Prostate gland (tissue), 2 donors: ENCODE results near the gene TNS1. TPM values are rescaled to one million over a fixed set of nuclear protein-coding genes. Genes with fewer than 3 reads are reported as not detected.

Experiments
- DNase-seq: peaks from one replicate; pipeline ENCODE4 v3.0.0-alpha.2; 2019; ENCODE audit warnings: low spot score
- H3K27ac ChIP-seq, 2 donors: fragments of 200-600 bp; sonication (generic); 2 replicates each; pipeline ENCODE4 v1.5.1; 2017 to 2019
- H3K27me3 ChIP-seq: fragments of 200-600 bp; sonication (generic); replicated peaks from 2 replicates; pipeline ENCODE4 v1.5.1; 2019; ENCODE audit not compliant: insufficient read depth
- H3K36me3 ChIP-seq, 2 donors: fragments of 200-600 bp; sonication (generic); 1 replicate in 1 of 2; 2 replicates in 1 of 2; pipeline versions ENCODE4 v1.5.1 to v1.8.1; 2017 to 2019
- H3K4me1 ChIP-seq: fragments of 200-600 bp; sonication (generic); replicated peaks from 2 replicates; pipeline ENCODE4 v1.5.1; 2019
- H3K4me3 ChIP-seq, 2 donors: fragments of 200-600 bp; sonication (generic); 2 replicates each; pipeline ENCODE4 v1.5.1; 2017 to 2019
- H3K9me3 ChIP-seq: fragments of 200-600 bp; sonication (generic); 2 replicates; pipeline ENCODE4 v1.5.1; 2017
- CTCF ChIP-seq, 4 experiments: fragments of 200-600 bp in 2 of 4; fragments of 450-650 bp in 2 of 4; sonication (generic) in 2 of 4; IDR thresholded peaks; 1 replicate in 3 of 4; 2 replicates in 1 of 4; pipeline ENCODE4 v1.5.1; 2016 to 2019; ENCODE audit warnings: antibody characterized with exemption in 4 of 4, mild to moderate bottlenecking in 2 of 4, moderate library complexity in 2 of 4
- POLR2A ChIP-seq: fragments of 450-650 bp; IDR thresholded peaks from one replicate; pipeline ENCODE4 v1.6.1; 2016; ENCODE audit warnings: antibody characterized with exemption, mild to moderate bottlenecking
- POLR2AphosphoS5 ChIP-seq: sonication (generic); formaldehyde crosslinking; IDR thresholded peaks from one replicate; pipeline ENCODE4 v1.6.1; 2017; ENCODE audit warnings: antibody characterized with exemption
- WGBS: methylation state at CpG from one replicate; pipeline ENCODE4 v1.1.5; 2018; 5-methylcytosine and 5-hydroxymethylcytosine counted together
- intact Hi-C: fragments of 100-400 bp; cut with DNase I; formaldehyde crosslinking; loops from one replicate; pipeline ENCODE4 v1.14.2; 2022
- total RNA-seq, 2 donors: library from RNA; depleted of rRNA; stranded (reverse); fragments of >200 nt; gene quantifications; one replicate each; pipeline ENCODE4 v1.1.0, GENCODE V29; 2016

TNS1 gene
- total RNA-seq, 2 donors from 2014 or later, result 238 to 659 TPM

- H3K4me3 ChIP-seq, result no peak overlapping the region
- no peaks in the 10 kb centered on the region for H3K9me3 ChIP-seq
- DNase-seq, result no peak
- peaks cover 27% of the 10 kb centered on the region for H3K4me1 ChIP-seq
- no peaks in the 10 kb centered on the region for H3K27me3 ChIP-seq
- intact Hi-C loops, result no loop called here
- TF ChIP-seq POLR2A (no peak), POLR2AphosphoS5 (no peak), CTCF (IDR thresholded peaks at IDR 0.05) (no peak)
- 58% methylated on average over 1 of the region's 1 CpG for WGBS
- peaks cover 0 to 5% of the 10 kb centered on the region in 2 donors for H3K36me3 ChIP-seq
- peak overlapping the region; percentile 91 to 92 for H3K27ac ChIP-seq
Observed at GRCh38 chr2:217914078-217914477, 88.7 kb downstream of the TNS1 start.

GRCh38 chr2:217913436-217913835 lies 89.4 kb downstream of the TNS1 start:
- Histone ChIP-seq H3K36me3 (peaks cover 0 to 5% of the 10 kb centered on the region in 2 donors), H3K9me3 (no peaks in the 10 kb centered on the region), H3K4me3 (no peak overlapping the region), H3K27me3 (no peaks in the 10 kb centered on the region), H3K27ac (peak overlapping the region; percentile 91 to 92), H3K4me1 (peaks cover 26% of the 10 kb centered on the region)
- TF ChIP-seq POLR2AphosphoS5 (no peak), CTCF (IDR thresholded peaks at IDR 0.05) (no peak), POLR2A (no peak)
- 64% methylated on average over 3 of the region's 3 CpGs for WGBS
- DNase-seq, result no peak
- intact Hi-C loops, result no loop called here

DNA sequence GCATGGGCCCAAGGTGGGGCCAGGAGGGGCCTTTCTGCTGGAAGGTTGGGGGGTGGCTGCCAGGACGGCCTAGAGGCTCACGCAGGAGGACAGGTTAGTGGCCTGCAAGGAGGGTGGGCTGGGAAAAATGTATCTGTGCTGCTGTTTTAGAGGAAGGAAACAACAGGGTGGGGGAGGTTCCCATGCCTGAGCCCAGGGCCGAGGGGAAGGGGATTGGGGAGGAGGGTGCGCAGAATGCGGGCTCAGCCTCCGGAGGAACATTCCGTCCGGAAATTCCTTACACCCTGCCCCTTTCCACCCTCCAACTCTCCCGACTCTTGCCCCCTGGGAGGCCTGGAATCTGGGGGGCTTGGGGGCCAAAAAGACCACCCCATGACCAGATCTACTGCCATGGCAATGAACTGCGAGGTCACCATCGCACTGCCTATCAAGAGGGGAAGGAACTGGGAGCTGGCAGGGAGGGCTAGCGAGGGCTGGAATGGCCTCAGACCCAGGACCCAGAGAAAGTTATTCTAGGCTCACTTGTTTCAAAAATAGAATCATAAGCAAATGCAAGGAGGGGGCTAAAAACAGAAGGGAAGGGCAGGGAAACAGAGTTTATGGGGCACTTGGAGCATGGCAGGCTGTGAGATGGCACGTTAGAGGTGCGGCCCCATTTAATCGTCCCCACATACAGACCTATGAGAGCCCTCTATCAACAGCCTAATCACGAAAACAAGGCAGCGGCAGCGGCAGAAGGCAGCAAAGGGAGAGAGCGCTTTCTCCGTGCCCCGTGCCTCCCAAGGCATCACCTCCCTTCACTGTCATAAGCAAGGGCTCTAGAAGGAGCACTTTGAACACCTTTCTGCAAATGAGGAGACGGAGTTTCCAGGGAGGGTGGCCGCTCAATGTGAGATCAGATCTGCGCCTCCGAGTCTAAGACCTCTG lies 90.4 kb downstream of the TNS1 start:
- peak overlapping the region; percentile 91 to 92 for H3K27ac ChIP-seq
- no peaks in the 10 kb centered on the region for H3K27me3 ChIP-seq
- H3K4me1 ChIP-seq, result peaks cover 24% of the 10 kb centered on the region
- TF ChIP-seq POLR2AphosphoS5 (peak; percentile 4), POLR2A (no peak)
- intact Hi-C loops, result no loop called here
- H3K4me3 ChIP-seq, result no peak overlapping the region
- no peaks in the 10 kb centered on the region for H3K9me3 ChIP-seq
- no peak for DNase-seq
- peaks cover 0 to 5% of the 10 kb centered on the region in 2 donors for H3K36me3 ChIP-seq
- WGBS, result 56% methylated on average over 25 of the region's 25 CpGs

- no peak overlapping the region for H3K4me3 ChIP-seq
- peak overlapping the region; percentile 91 to 92 for H3K27ac ChIP-seq
- peaks cover 0 to 5% of the 10 kb centered on the region in 2 donors for H3K36me3 ChIP-seq
- H3K27me3 ChIP-seq, result no peaks in the 10 kb centered on the region
- no peak for DNase-seq
- H3K4me1 ChIP-seq, result peaks cover 24% of the 10 kb centered on the region
- H3K9me3 ChIP-seq, result no peaks in the 10 kb centered on the region
- intact Hi-C loops, result no loop called here
- TF ChIP-seq CTCF (IDR thresholded peaks at IDR 0.05) (no peak), POLR2AphosphoS5 (no peak), POLR2A (no peak)
- 72% methylated on average over 9 of the region's 9 CpGs for WGBS
Observed at GRCh38 chr2:217911283-217912097, 91.3 kb downstream of the TNS1 start.

DNA sequence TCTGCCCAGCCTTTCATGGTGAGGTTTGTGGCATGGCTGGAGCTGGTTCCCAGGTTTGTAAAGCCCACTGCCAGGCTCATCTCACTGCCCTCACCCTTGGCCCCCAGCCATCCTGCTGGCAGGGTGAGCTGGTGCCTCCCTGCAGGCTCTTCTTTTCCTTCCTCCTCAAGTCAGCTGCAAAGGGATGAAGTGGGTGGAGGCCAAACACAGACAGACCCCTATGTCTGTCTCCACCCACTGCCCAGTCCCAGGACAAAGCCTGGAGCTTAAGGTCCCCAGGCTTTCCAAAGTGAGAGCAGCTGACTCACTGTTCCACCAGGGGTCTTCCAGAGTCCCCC lies 92.0 kb downstream of the TNS1 start:
- TF ChIP-seq POLR2A (no peak), CTCF (IDR thresholded peaks at IDR 0.05) (no peak)
- peak overlapping the region; percentile 91 to 92 for H3K27ac ChIP-seq
- peaks cover 0 to 4% of the 10 kb centered on the region in 2 donors for H3K36me3 ChIP-seq
- intact Hi-C loops, result no loop called here
- no peak overlapping the region for H3K4me3 ChIP-seq
- DNase-seq, result no peak
- H3K9me3 ChIP-seq, result no peaks in the 10 kb centered on the region
- H3K4me1 ChIP-seq, result peaks cover 24% of the 10 kb centered on the region
- H3K27me3 ChIP-seq, result no peaks in the 10 kb centered on the region
